Neural progenitor cell (in vitro differentiated cells): ENCODE results near the gene UBE2O.

Source experiments
- EZH2 ChIP-seq: fragments of 200-600 bp; sonication (generic); IDR thresholded peaks from 2 replicates; pipeline ENCODE4 v1.6.1; 2017; ENCODE audit warnings: antibody characterized with exemption, mild to moderate bottlenecking, moderate library complexity
- TF ChIP-seq, protein P1 (sequence below): fragments of 200-600 bp; sonication (generic); IDR thresholded peaks from 2 replicates; pipeline ENCODE4 v1.5.1; 2017; ENCODE audit warnings: antibody characterized with exemption, mild to moderate bottlenecking

DNA sequence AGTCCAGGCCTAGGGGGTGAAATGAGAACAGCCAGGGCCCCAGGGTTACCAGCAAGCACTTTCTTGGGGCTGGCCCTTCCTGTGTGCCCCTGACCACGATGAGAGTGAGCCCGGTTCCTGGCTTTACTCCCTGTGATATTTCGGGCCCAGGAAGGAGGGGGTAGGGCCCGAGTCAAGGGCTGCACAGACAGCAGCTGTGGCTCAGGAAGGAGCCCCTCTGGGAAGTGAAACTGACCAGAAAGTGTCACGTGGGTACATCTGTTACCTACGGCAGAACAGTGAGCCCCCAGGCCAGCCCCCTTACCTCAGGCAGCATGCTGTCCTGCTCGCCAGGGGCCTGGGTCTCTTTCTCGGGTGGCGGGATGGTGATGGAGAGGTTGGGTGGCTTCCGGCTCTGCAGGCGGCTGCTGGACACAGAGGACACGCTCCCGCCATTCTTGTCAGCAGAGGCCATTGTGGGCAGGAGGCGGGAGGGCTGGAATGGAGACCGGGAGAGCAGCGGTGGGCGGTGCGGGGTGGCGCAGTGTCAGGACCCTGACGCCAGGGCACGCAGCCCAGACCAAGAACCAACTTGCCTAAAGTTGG, 28.2 kb upstream of the UBE2O start:
- TF ChIP-seq, protein P1, sequence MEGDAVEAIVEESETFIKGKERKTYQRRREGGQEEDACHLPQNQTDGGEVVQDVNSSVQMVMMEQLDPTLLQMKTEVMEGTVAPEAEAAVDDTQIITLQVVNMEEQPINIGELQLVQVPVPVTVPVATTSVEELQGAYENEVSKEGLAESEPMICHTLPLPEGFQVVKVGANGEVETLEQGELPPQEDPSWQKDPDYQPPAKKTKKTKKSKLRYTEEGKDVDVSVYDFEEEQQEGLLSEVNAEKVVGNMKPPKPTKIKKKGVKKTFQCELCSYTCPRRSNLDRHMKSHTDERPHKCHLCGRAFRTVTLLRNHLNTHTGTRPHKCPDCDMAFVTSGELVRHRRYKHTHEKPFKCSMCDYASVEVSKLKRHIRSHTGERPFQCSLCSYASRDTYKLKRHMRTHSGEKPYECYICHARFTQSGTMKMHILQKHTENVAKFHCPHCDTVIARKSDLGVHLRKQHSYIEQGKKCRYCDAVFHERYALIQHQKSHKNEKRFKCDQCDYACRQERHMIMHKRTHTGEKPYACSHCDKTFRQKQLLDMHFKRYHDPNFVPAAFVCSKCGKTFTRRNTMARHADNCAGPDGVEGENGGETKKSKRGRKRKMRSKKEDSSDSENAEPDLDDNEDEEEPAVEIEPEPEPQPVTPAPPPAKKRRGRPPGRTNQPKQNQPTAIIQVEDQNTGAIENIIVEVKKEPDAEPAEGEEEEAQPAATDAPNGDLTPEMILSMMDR: no peak
- no peak for TF ChIP-seq EZH2
